ENCODE data around the gene FXYD7. TPM values are rescaled to one million over a fixed set of nuclear protein-coding genes. Genes with fewer than 3 reads are reported as not detected.

Gene FXYD7, protein sequence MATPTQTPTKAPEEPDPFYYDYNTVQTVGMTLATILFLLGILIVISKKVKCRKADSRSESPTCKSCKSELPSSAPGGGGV
- total RNA-seq (2016; rRNA removed; fragmentation: Illumina TruSeq; extraction: Trizol) (not detected in 2 replicates), polyA plus RNA-seq (2011; rRNA removed) (0.17 and 0.55 TPM in 2 replicates), polyA minus RNA-seq (2011; rRNA and poly(A)+ RNA removed; ENCODE audit: low replicate concordance) (1.1 TPM in 1 of 2 replicates, not detected in the other), Bru-seq, nascent RNA (not detected), BruChase-seq, experiment 1, labeled RNA remaining after a 6-hour chase (not detected), BruChase-seq, experiment 2, labeled RNA remaining after a 2-hour chase (not detected)
- not detected in 2 replicates for total RNA-seq (2016; cell fraction: cytosol; rRNA removed; fragmentation: Illumina TruSeq; extraction: Trizol; ENCODE audit: low read depth)
- total RNA-seq (2016; cell fraction: insoluble cytoplasmic fraction; rRNA removed; fragmentation: Illumina TruSeq; extraction: Trizol) = not detected in 2 replicates
- total RNA-seq (2016; cell fraction: membrane; rRNA removed; fragmentation: Illumina TruSeq; extraction: Trizol) = not detected in 2 replicates
- not detected in 2 replicates for total RNA-seq (2016; cell fraction: nucleus; rRNA removed; fragmentation: Illumina TruSeq; extraction: Trizol)
- not detected in 2 replicates for polyA plus RNA-seq (2011; cell fraction: cytosol; rRNA removed)
- polyA plus RNA-seq (2011; cell fraction: nucleus; rRNA removed) = 2.3 and 3.0 TPM in 2 replicates
- 0.40 and 0.55 TPM in 2 replicates for polyA plus RNA-seq (2012)
- polyA plus RNA-seq (2016; cell fraction: cytosol; fragmentation: Illumina TruSeq; extraction: Trizol; ENCODE audit: low read depth) = not detected in 2 replicates
- not detected in 2 replicates for polyA plus RNA-seq (2016; cell fraction: insoluble cytoplasmic fraction; fragmentation: Illumina TruSeq; extraction: Trizol; ENCODE audit: low read depth)
- polyA plus RNA-seq (2016; cell fraction: membrane; fragmentation: Illumina TruSeq; extraction: Trizol; ENCODE audit: low read depth) = not detected in 2 replicates
- polyA plus RNA-seq (2016; cell fraction: nucleus; fragmentation: Illumina TruSeq; extraction: Trizol; ENCODE audit: insufficient read depth, low read depth) = not detected in 2 replicates
- polyA minus RNA-seq (2011; cell fraction: cytosol; rRNA and poly(A)+ RNA removed) = not detected in 2 replicates
- polyA minus RNA-seq (2011; cell fraction: nucleus; rRNA and poly(A)+ RNA removed) = not detected in 2 replicates
- long read RNA-seq, experiment 1 = 0 reads
- long read RNA-seq, experiment 2 = 0 reads

DNA sequence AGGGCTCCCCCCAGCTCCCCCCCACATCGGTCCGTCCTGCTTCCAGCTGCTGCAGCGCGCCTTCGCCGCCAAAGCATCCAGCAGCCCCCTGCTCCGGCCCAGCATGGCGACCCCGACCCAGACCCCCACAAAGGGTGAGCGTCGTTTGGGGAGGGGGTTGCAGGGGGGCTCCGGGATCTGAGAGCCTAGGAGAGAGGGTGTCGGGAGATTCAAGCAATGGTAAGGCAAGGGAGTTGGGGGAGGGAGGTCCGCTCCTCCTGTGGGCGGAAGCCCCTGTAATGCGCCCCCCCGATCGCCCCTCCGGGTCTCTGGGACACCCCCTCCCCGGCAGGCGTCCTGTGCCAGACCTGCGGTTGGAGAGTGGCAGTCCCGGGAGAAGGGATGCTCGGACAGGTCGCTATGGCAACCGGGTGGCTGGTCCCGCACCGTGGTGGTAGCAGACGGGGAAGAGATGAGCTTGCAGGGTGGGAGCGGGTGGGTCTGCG lies at the start of gene FXYD7:
FXYD7 (plus strand) TSS at position 25 of the 485 bp plus-strand sequence; CDS start at position 104, 79 bp downstream.
- Histone ChIP-seq H2AFZ (ENCODE audit: low read length) (no peak within 1 kb of the TSS), H3K9ac (ENCODE audit: insufficient read depth, low read depth, low read length) (no peak within 1 kb of the TSS), H3K79me2 (ENCODE audit: insufficient read depth, low read length) (no peaks in the 10 kb centered on the region), H4K20me1 (ENCODE audit: insufficient read depth, low read length) (no peaks in the 10 kb centered on the region), H3K27ac (ENCODE audit: extremely low read length, insufficient read depth, low read length) (no peak within 1 kb of the TSS), H3K4me2 (ENCODE audit: low read depth, low read length) (no peak within 1 kb of the TSS), H3K4me1 (ENCODE audit: insufficient read depth, low read length) (peaks cover 26% of the 10 kb centered on the region), H3K4me3 (replicated peaks in 1 of 3; ENCODE audit: insufficient read depth in 1 of 3, low read depth in 2 of 3, low read length in 3 of 3) (no peak within 1 kb of the TSS), H3K36me3 (replicated peaks in 1 of 2; ENCODE audit: control insufficient read depth in 1 of 2, insufficient read depth in 2 of 2, low read length in 2 of 2) (no peaks in the 10 kb centered on the region), H3K27me3 (ENCODE audit: control insufficient read depth in 1 of 2, insufficient read depth in 2 of 2, low read length in 2 of 2) (peaks cover 0 to 3% of the 10 kb centered on the region in 2 experiments; a peak in 2 of 5 replicates), H3K9me3 (ENCODE audit: low read length) (no peaks in the 10 kb centered on the region)
- WGBS (ENCODE audit: low lambda C conversion rate) = 67% methylated on average over 30 of the region's 31 CpGs
- ChIA-PET POLR2A (no interaction called here), CTCF (ENCODE audit: low intra/inter-chr PET ratio, low total read pairs) (no interaction called here)
- intact Hi-C loops (cut with micrococcal nuclease; ENCODE audit: unreplicated experiment) = no loop called here
- no peak for ATAC-seq
- in situ Hi-C loops (cut with HindIII; ENCODE audit: extremely low pct_ligation_motif_present, low pct_unique_long_range_greater_than_20kb) = no loop called here
- no peak for DNase-seq (ENCODE audit: low spot score)
- no TSS peak for BruUV-seq (replicated peaks)
- FAIRE-seq = no peak
- TF ChIP-seq ZKSCAN5 (CRISPR knock-in tag; IDR thresholded peaks at IDR 0.05) (no peak), NFKB2 (CRISPR knock-in tag; IDR thresholded peaks at IDR 0.05; ENCODE audit: borderline replicate concordance) (no peak), PHF8 (CRISPR knock-in tag; IDR thresholded peaks at IDR 0.05) (no peak), ZNF687 (CRISPR knock-in tag; IDR thresholded peaks at IDR 0.05) (no peak), ZNF816 (CRISPR knock-in tag; IDR thresholded peaks at IDR 0.05; ENCODE audit: borderline replicate concordance) (no peak), ZNF724P (CRISPR knock-in tag; IDR thresholded peaks at IDR 0.05; ENCODE audit: borderline replicate concordance) (no peak), TCF7 (IDR thresholded peaks at IDR 0.05; ENCODE audit: low read depth) (no peak), HNRNPUL1 (IDR thresholded peaks at IDR 0.05; ENCODE audit: low read depth, low read length) (no peak), ZNF326 (CRISPR knock-in tag; IDR thresholded peaks at IDR 0.05; ENCODE audit: borderline replicate concordance) (no peak), ZNF333 (CRISPR knock-in tag; IDR thresholded peaks at IDR 0.05; ENCODE audit: borderline replicate concordance) (no peak), NPAS2 (CRISPR knock-in tag; IDR thresholded peaks at IDR 0.05; ENCODE audit: borderline replicate concordance) (no peak)
- TF ChIP-seq, protein P1, sequence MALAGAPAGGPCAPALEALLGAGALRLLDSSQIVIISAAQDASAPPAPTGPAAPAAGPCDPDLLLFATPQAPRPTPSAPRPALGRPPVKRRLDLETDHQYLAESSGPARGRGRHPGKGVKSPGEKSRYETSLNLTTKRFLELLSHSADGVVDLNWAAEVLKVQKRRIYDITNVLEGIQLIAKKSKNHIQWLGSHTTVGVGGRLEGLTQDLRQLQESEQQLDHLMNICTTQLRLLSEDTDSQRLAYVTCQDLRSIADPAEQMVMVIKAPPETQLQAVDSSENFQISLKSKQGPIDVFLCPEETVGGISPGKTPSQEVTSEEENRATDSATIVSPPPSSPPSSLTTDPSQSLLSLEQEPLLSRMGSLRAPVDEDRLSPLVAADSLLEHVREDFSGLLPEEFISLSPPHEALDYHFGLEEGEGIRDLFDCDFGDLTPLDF (CRISPR knock-in tag; IDR thresholded peaks at IDR 0.05) = no peak

Measured in HepG2 (cell line).